Cerebellar nuclear complex (tissue), 1 donor: Measurements from ENCODE around the gene APOBR.
"Not testable (repeated sequence)": the region's sequence is repeated elsewhere in the genome, so short reads cannot be mapped to it uniquely, and the experiment has no call there.

Experiments
- DNase-seq, 2 experiments: peaks; one replicate each; lab custom pipeline; 2025; lab: John Stamatoyannopoulos, UW

APOBR gene

DNA sequence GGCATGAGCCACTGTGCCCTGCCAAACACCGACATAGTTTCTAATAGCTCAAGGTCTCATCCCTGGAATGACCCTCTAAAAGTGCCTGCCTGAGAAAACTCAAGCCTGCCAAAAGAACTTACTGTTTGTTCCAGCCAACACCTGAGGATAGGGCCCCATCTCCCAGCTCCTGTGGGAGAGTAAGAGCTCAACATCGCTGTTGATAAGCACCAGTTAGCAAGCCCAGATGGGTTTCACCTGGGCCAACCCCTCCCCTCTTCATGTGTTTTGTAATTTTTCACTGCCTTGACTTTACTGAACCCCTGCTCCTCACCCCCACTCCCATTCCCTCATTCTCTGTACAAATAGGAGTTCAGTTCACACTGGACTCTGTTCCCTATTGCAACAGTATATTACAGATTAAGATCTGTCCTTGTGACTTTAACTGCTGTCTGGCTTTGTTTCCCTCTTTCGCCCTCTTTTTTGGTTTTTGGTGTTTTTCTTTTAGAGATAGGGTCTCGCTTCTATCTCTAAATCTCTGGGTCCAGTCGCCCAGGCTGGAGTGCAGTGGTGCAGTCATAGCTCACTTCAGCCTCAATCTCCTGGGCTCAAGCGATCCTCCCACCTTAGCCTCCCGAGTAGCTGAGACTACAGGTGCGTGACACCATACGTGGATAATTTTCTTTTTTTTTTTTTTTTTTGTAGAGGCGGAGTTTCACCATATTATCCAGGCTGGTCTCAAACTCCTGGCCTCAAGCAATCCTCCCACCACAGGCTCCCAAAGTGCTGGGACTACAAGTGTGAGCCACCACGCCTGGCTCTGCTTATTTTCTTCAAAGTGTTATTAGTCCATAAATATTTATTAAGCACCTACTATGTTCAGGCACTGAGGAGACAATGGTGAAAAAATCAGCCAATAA, 32.0 kb downstream of the APOBR start:
- no peak for DNase-seq

DNA sequence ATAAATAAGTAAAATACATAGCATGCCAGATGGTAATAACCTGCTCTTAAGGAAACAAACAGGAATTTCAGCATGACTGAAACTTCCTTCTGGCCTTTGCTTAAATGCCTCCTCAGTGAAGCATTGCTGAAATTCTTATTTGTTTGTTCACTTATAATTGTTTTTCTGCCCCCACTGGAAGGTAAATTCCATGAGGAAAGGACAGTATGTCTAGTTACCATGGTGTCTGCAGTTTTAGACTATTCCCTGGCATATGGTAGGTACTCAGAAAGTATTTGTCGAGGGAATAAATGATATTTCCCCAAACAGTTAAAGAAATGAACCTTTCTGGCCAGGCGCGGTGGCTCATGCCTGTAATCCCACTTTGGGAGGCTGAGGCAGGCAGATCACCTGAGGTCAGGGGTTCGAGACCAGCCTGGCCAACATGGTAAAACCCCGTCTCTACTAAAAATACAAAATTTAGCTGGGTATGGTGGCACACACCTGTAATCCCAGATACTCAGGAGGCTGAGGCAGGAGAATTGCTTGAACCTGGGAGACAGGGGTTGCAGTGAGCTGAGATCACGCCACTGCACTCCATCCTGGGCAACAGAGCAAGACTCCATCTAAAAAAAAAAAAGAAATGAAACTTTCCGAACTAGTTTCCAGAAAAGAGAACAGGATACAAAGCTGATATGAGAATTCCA, 32.8 kb downstream of the APOBR start:
- not testable (repeated sequence) for DNase-seq

DNA sequence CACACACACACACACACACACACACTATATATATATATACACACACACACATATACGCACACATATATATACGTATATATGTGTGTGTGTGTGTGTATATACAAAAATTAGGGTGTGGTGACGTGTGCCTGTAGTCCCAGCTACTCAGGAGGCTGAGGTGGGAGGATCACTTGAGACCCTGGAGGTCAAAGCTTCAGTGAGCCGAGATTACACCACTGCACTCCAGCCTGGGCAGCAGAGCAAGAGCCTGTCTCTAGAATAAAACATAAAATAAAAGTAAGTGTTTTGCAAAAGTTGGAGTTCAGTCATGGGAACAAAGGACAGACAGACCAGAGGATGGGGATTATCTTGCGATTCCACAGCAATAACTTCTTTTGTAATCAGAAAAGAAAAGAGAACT, 33.5 kb downstream of the APOBR start:
- DNase-seq, result no peak

DNA sequence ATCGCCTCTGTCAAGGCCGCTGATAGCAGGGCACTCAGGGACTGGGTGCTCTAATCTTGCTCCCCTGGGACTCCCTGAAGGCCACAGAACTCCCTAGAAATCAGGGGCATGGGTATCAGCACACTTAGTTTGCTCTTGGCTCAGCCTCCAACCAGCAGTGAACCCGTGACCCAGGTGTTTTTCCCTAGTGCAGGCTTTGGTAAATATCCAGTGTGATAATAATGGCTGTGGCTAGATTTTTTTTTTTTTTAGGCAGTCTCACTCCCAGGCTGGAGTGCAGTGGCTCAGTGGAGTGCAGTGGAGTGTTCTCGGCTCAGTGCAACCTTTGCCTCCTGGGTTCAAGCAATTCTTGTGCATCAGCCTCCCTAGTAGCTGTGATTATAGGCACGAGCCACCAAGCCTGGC, 34.0 kb downstream of the APOBR start:
- no peak for DNase-seq

DNA sequence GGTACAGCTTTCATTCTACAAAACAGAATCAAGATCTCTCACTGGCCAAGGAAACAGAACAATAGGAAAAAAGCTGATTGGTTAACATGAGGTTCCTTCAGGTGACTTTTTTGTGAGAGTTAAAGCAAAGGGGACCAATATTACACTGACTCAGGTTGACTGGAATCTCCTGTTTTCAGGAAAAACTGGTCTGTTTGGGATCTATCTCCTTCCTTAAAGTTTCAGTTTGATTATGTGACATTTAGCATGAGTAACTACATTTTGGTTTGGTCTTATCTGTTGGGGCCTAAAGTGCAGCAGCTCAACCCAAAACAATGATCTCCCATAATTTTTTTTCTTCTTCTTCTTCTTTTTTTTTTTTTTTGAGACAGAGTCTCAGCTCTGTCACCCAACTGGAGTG, 34.7 kb downstream of the APOBR start:
- no peak for DNase-seq

DNA sequence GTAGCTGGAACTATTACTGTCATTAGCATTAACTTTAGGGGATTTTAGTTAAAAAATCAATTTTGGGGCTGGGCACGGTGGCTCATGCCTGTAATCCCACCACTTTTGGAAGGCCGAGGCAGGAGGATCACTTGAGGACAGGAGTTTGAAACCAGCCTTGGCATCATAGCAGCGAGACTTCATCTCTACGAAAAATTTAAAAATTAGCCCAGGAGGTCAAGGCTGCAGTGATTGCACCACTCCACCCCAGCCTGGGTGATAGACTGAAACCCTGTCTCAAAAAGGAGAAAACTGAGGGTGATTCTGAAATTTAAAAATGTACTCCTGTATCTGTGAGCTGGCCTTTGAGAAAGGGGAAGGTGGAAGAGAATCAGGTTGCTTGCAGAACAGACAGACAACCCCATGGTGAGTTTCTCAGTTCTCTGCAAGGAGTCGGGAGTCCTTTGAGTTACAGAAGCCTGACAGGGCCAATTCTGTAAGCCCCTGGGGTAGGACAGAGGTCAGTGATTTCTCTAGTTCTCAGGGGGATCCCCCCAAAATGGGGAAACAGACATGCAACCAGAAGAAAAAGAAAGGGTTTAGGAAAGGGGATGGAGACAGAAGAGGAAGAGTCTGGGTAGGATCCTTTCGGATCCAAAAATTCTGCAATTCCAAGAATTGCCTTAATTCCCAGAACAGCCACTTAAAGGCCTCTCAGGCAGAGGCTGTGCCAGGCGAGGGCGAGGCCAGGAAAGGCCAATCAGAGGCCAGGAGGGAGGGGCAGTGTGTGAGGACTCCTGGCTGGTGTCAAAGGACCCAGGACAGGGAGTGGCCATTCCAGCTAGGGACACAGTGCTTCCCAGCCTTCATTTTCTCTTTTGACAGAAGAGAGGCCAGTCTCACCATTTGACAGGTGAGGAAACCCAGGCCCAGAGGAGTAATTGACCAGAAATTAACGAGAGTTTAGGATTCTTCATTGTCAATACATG, 37.6 kb downstream of the APOBR start:
- no peak for DNase-seq

DNA sequence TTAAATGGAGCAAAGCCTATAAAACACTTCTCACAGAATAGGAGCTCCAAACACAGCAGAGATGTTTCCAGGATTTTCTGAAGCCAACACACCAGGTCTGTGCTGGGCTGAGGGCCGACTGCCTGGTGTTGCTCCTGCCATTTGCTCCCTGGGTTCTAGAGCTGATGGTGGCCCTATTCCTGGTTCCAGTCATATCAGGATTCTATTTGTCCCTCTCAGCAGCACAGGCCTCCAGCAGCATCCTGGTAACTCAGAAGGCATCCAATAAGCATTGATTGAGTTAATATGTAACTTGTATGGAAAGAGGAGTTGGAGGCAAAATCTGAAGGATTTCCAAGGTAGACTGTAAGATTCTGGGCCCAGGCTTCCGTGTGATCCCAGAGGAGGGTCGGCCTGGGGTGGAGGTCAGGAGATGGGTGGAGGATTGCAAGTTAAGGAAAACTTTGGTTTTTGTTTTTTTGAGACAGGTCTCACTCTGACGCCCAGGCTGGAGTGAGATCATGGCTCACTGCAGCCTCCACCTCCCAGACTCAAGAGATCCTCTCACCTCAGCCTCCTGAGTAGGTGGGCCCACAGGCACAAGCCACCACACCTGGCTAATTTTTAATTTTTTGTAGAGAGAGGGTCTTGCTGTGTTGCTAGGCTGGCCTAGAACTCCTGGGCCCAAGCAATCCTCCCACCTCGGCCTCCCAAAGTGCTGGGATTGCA, 38.7 kb downstream of the APOBR start:
- no peak for DNase-seq

DNA sequence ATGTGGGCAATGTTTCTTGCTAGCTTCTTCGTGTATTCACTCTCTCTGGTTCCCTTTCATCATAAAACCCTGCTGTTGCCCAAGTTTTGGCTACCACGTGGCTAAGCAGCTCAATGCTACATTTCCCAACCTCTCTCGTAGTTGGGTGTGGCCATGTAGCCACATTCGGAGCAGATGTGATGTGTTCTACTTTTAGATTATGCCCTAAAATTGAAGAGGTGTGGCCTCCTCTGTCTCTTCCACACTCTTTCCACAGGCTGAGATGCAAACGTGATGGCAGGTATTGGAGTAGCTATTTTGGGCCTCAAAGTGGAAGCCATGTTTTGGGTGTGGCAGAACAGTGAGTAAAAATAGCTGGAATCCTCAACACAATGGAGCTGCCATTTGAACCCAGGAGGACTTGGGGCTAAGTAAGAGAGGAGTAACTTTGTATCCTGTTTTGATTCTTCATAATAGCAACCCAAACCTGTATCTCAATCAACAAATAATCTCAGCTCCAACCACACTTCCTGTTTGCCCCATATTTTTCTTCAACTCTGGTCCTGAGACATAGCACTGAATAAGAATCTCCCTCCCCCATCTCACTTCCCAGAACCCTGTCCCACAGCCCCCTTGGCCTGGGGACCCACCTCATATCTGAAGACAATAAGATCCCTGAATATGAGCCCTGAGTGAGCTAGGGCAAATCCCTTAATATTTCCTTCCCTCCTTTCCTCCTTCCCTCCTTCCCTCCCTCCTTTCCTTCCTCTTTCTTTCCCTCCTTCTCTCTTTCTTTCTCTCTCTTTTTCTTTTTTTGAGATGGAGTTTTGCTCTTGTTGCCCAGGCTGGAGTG, 40.3 kb downstream of the APOBR start:
- DNase-seq, result no peak

DNA sequence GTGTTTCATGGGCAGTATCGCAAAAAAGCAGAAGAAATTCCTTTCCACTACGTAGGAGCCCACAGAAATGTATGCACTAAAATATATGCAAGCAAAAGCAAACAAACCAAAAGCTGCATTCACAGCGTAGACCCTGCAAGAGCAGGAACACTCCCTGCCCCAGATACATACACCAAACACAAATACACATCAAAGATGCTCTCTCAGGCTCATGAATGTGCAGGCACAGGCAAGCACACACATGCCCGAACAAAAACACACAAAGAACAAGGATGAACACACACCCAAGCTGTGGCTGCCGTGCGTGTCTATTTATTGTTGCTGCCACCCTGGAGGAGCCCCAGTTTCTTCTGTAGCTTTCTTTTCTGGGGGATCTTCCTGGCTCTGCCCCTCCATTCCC, 42.6 kb downstream of the APOBR start:
- DNase-seq, result no peak

DNA sequence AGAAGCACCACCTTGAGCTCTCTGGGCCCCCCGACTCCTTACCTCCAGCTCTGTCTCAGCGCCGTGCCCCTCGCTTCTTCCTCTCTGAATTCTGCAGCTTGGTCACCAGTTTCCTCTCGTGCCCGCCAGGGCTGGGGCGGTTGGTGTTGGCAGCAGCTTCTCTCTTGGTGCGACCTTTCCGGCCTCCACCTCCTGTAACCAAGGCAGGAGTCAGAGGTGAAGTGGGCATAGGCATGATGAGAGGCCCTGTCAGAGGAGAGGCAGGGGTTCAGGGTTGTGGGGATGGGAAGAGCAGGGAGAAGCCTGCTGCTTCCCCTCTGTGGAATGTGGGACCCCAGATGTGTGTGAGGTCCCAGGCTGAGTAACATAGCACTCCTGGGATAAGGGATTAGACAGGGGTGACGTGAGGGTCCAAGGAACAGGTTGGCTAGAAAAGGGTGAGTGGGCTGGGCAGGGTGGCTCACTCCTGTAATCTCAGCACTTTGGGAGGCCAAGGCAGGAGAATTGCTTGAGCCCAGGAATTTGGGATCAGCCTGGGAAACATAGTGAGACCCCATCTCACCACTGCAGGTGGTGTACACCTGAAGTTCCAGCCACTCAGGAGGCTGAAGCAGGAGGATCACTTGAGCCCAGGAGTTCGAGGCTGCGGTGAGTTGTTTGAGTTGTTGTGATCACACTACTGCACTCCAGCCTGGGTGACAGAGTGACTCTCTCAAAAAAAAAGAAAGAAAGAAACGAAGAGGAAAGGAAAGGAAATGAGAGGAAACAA, 43.7 kb downstream of the APOBR start:
- DNase-seq, result no peak

DNA sequence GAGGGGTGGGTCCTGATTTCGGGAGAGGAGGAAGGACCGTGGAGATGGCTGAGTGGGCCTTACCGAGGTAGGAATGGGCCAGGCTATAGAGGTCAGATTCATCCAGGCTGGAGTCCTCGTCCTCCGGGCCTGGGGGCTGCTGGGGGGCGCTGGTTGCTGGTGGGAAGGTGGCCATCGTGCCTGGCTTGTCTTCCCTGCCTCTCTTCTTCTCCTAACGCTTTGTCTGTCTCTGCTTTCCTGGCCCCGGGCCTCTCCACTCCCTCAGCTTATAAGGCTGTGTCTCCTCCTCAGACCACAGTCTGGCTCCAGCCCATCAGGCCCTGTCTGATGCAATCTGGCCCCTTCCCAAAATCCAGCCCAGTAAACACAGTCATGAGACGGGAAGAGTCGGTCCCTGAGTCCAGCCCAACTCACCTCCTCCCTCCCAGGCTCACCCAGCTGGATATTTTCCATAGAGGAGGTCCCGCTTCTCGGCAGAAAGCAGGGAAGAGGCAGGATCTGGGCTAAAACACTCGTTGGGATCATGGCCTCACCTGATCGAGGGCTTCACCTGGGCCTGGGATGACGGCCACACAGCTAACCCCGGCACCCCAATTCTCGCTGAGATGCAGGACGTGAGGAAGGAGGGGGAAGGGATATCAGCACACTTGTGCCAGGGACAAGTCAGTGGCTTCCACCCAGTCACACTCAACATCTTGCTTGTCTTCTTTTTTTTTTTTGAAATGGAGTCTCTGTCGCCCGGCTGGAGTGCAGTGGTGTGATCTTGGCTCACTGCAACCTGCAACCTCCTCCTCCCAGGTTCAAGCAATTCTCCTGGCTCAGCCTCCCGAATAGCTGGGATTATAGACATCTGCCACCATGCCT, 44.5 kb downstream of the APOBR start, which contains the start of gene NUPR1:
TSS of gene NUPR1 (minus strand) at position 242 of the 864 bp plus-strand sequence. CDS start at position 175, 67 bp downstream.
- DNase-seq, result peak; percentile 90 to 93

DNA sequence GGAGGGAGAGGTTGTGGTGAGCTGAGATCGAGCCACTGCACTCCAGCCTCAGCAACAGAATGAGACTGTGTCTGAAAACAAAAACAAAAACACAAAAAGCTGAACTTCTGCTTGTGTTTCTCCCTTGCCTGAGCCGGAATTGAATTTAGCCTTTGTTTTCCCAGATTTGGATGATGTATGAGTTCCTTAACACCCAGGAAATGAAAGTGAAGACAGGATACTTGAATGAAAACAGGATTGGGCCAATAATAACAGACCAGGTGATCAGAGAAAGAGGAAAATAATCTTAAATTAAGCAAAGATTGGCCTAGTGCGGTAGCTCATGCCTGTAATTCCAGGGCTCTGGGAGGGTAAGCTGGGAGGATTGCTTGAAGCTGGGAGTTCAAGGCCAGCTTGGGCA, 45.9 kb downstream of the APOBR start:
- no peak for DNase-seq

DNA sequence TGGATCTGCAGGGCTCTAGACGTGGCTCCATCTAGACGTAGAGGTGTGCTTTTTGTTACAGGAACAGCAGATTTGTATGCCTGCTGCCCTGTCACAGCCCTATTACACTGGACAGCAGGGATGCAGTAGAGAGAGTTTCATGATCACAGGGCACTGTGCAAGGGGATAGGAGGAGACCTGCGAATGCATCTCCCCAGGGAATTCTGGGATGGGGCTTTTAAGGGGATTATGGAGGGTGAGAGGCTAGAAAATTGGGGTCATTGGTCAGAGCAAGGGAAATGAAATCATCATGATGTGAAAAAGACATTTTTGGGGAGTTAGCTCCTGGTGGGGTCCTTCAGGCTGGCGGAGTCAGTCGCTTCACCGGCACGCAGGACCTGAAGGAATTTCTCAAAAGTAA, 48.2 kb downstream of the APOBR start:
- DNase-seq, result no peak

DNA sequence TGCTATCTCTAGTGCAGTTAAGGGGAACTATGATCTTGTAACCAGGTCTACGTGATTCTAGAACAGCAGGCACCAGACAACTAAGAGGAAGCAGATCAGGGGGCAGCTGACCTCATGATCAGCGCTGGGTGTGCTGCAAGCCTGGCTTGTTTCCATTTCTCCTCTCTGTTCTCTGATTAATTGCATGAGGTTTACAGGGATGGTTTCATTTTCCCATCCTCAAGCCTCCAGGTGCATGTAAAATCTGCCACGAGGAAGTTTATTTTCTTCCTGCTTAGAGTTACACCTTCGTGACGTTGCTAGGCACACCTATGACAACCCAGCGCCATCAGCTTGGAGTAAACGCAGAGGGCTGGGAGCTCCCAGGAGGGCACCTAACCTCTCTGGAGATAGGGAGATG, 48.6 kb downstream of the APOBR start:
- DNase-seq, result no peak

DNA sequence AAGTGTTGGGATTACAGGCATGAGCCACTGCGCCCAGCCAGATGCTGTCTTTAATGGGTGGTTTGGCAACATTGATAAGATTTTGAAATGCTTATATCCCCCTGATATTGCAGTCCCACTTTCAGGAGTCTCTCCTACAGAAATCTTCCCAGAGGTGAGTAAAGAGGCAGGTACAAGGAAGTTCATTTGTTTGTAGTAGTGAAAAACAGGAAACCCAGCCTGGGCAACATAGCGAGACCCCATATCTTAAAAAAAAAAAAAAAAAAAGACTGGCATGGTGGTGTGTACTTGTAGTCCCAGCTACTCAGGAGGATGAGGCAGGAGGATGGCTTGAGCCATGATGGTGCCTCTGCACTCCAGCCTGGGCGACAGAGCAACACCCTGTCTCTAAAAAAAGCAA, 50.6 kb downstream of the APOBR start:
- DNase-seq, result no peak

DNA sequence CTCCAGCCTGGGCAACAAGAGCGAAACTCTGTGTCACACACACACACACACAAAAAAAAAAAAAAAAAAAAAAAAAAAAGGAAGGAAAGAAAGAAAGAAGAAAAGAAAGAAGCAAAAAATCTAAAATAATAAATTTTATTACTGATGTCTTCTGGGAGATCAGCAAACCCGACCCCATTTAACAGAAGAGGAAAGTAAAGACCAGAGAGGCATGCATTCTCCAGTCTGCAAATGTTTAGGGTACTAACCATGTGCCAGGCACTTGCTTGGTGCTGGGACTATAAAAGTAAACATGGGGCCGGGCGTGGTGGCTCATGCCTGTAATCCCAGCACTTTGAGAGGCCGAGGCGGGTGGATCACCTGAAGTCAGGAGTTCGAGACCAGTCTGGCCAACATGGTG, 51.5 kb downstream of the APOBR start:
- not testable (repeated sequence) for DNase-seq

DNA sequence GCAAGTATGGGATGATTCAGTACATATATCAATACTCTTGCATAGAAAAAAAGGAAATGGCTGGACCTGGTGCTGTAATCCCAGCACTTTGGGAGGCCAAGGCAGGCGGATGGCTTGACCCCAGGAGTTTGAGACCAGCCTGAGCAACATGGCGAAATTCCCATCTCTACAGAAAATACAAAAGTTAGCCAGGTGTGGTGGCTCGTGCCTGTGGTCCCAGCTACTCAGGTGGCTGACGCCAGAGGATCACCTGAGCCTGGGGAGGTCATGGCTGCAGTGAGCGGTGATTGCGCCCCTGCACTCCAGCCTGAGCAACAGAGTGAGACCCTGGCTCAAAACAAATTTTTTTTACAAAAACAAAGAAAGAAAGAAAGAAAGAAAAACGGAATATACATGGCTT, 52.2 kb downstream of the APOBR start:
- DNase-seq, result no peak

DNA sequence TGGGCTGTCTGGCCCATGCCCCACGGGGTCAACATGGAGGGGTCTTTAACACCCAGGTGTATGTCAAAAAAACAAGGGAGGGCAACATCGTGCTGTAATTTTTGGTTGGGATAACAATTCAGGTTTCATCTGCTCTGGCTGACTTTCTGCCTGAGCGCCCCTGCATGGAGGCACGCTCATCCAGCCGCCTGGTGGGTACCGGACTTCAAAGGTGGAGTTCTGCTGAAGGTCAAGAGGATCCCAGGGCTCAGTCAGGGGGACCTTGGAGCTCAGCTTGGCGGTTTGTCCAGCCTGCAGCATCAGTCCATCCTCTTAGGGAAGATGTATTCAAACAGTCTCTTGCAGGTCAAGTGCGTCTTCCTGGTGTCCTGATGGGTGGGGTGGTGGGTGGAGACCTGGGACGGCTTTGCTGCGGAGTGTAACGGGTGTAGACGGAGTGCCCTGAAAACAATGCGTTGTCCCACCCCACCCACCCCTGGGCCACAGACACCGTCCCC, 53.9 kb downstream of the APOBR start:
- no peak for DNase-seq
